GM19239 (cell line): ENCODE measurements around the gene TXNL4A.
A peak's percentile ranks its signal among the peaks of the same experiment; 100 is the strongest.

ENCODE experiments used
- DNase-seq: peaks from one replicate; pipeline ENCODE4 v3.0.0; 2011; ENCODE audit warnings: low spot score; ENCODE audit not compliant: insufficient read length
- FAIRE-seq: peaks from 2 replicates; lab custom pipeline; 2011; peaks lifted over from hg19 to GRCh38; lab: Jason Lieb, UNC

TXNL4A gene

GRCh38 chr18:79951545-79952455 lies 36.6 kb downstream of the TXNL4A start, which contains the start of gene SLC66A2:
Gene SLC66A2, minus strand, starts transcription at chr18:79951653. Its CDS starts 727 bp downstream, at chr18:79950926.
- DNase-seq = peak; percentile 94

GRCh38 chr18:79950515-79951341 lies 37.6 kb downstream of the TXNL4A start:
- DNase-seq (no peak), FAIRE-seq (no peak)

More at GRCh38 chr18:79951545-79952455, 36.6 kb downstream of the TXNL4A start, which contains the start of gene SLC66A2:
- peak; percentile 60 for FAIRE-seq

- DNase-seq = no peak
- peak; percentile 81 for FAIRE-seq
These were observed 38.5 kb downstream of the TXNL4A start for GRCh38 chr18:79949697-79950487.

- DNase-seq (no peak), FAIRE-seq (no peak)
These were observed 39.5 kb downstream of the TXNL4A start for GRCh38 chr18:79948719-79949411.

GRCh38 chr18:79947881-79948610 lies 40.3 kb downstream of the TXNL4A start:
- DNase-seq (no peak), FAIRE-seq (no peak)

- DNase-seq = no peak
- FAIRE-seq = no peak
These were observed 41.2 kb downstream of the TXNL4A start for GRCh38 chr18:79947054-79947755.

- no peak for DNase-seq
- no peak for FAIRE-seq
These were observed 43.0 kb downstream of the TXNL4A start for GRCh38 chr18:79945118-79946042.

GRCh38 chr18:79944746-79945117 lies 43.6 kb downstream of the TXNL4A start:
- FAIRE-seq (no peak), DNase-seq (no peak)

- FAIRE-seq (no peak), DNase-seq (no peak)
These were observed 44.1 kb downstream of the TXNL4A start for GRCh38 chr18:79944126-79944731.

- FAIRE-seq (no peak), DNase-seq (no peak)
These were observed 44.7 kb downstream of the TXNL4A start for GRCh38 chr18:79943608-79944125.

GRCh38 chr18:79942786-79943607 lies 45.4 kb downstream of the TXNL4A start:
- DNase-seq = no peak

GRCh38 chr18:79942211-79942610 lies 46.2 kb downstream of the TXNL4A start:
- no peak for FAIRE-seq
- DNase-seq = no peak

More at GRCh38 chr18:79942786-79943607, 45.4 kb downstream of the TXNL4A start:
- FAIRE-seq = no peak

GRCh38 chr18:79941473-79942119 lies 46.8 kb downstream of the TXNL4A start:
- no peak for FAIRE-seq
- no peak for DNase-seq

- no peak for DNase-seq
- FAIRE-seq = no peak
These were observed 47.4 kb downstream of the TXNL4A start for GRCh38 chr18:79940814-79941472.
